Breast epithelium (tissue), 3 donors: Measurements from ENCODE around the gene ST7.

Source experiments
- CTCF ChIP-seq, 3 donors: fragments of 450-650 bp; IDR thresholded peaks; one replicate each; pipeline ENCODE4 v1.5.1; 2016 to 2017; ENCODE audit warnings: antibody characterized with exemption in 3 of 3, mild to moderate bottlenecking in 3 of 3, moderate library complexity in 3 of 3
- POLR2A ChIP-seq: fragments of 450-650 bp; IDR thresholded peaks from one replicate; pipeline ENCODE4 v1.6.1; 2016; ENCODE audit warnings: antibody characterized with exemption, mild to moderate bottlenecking, moderate library complexity
- POLR2AphosphoS5 ChIP-seq, 3 donors: sonication (generic); formaldehyde crosslinking; IDR thresholded peaks; one replicate each; pipeline ENCODE4 v1.6.1; 2017; ENCODE audit warnings: antibody characterized with exemption in 3 of 3

GRCh38 chr7:117085769-117086463 is 132.6 kb downstream of the ST7 start:
- TF ChIP-seq CTCF (IDR thresholded peaks at IDR 0.05) (no peak), POLR2AphosphoS5 (IDR thresholded peaks at IDR 0.05) (no peak), POLR2A (no peak)
